NCI-H446 (cell line): ENCODE data around the gene CLEC10A.
"Not testable (repeated sequence)": the region's sequence is repeated elsewhere in the genome, so short reads cannot be mapped to it uniquely, and the experiment has no call there.

Experiments
- DNase-seq, 2 experiments: peaks; one replicate each; lab custom pipeline; 2025; lab: John Stamatoyannopoulos, UW

Gene CLEC10A

GRCh38 chr17:7108560-7108925, 28.5 kb upstream of the CLEC10A start:
- DNase-seq, result no peak

- no peak for DNase-seq
These were observed 27.9 kb upstream of the CLEC10A start for GRCh38 chr17:7107795-7108559.

GRCh38 chr17:7107012-7107754, 27.1 kb upstream of the CLEC10A start:
- DNase-seq, result no peak

- DNase-seq, result no peak
These were observed 22.4 kb upstream of the CLEC10A start for GRCh38 chr17:7102421-7102820.

- no peak for DNase-seq
These were observed 21.5 kb upstream of the CLEC10A start for GRCh38 chr17:7101531-7101930.

GRCh38 chr17:7100641-7101379, 20.8 kb upstream of the CLEC10A start:
- DNase-seq, result not testable (repeated sequence)

- no peak for DNase-seq
These were observed 18.9 kb upstream of the CLEC10A start for GRCh38 chr17:7098802-7099459.

- no peak for DNase-seq
These were observed 17.9 kb upstream of the CLEC10A start for GRCh38 chr17:7097940-7098339.

- no peak for DNase-seq
These were observed 15.6 kb upstream of the CLEC10A start for GRCh38 chr17:7095625-7096024.

GRCh38 chr17:7094652-7095019, 14.6 kb upstream of the CLEC10A start:
- DNase-seq, result no peak

- DNase-seq, result not testable (repeated sequence)
These were observed 11.4 kb upstream of the CLEC10A start for GRCh38 chr17:7091311-7092005.

- DNase-seq, result not testable (repeated sequence)
These were observed 9.5 kb upstream of the CLEC10A start for GRCh38 chr17:7089570-7089969.

- DNase-seq, result not testable (repeated sequence)
These were observed 8.4 kb upstream of the CLEC10A start for GRCh38 chr17:7088442-7088841.

- no peak for DNase-seq
These were observed 4.0 kb upstream of the CLEC10A start for GRCh38 chr17:7084088-7084487.

GRCh38 chr17:7083592-7083991, 3.5 kb upstream of the CLEC10A start:
- no peak for DNase-seq

- no peak for DNase-seq
These were observed 1.5 kb upstream of the CLEC10A start for GRCh38 chr17:7081341-7082062.

- DNase-seq, result no peak
These were observed 498 bp upstream of the CLEC10A start for GRCh38 chr17:7080456-7081041.

GRCh38 chr17:7078711-7079110, 1.3 kb downstream of the CLEC10A start:
- DNase-seq, result no peak

GRCh38 chr17:7077911-7078546, 2.0 kb downstream of the CLEC10A start:
- no peak for DNase-seq

- no peak for DNase-seq
These were observed 5.1 kb downstream of the CLEC10A start for GRCh38 chr17:7074931-7075330.
